Measurements from ENCODE around the gene FRMD8.

DNA sequence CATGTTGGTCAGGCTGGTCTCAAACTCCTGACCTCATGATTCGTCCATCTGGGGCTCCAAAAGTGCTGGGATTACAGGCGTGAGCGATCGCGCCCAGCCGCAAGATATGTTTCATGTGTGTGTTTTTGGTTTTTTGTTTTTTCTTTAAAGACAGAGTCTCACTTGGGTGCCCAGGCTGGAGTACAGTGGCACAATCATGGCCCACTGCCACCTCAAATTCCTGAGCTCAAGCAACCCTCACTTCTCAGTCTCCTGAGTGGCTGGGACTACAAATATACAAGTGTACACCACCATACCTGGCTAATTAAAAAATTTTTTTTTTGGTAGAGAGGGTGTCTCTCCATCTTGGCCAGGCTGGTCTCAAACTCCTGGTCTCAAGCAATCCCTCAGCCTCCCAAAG is 23.5 kb upstream of the FRMD8 start:
- TF ChIP-seq EZH2 (IDR thresholded peaks at IDR 0.05; ENCODE audit: borderline replicate concordance, insufficient read depth, low read length, poor library complexity, severe bottlenecking), result no peak
- TF ChIP-seq, protein P1, sequence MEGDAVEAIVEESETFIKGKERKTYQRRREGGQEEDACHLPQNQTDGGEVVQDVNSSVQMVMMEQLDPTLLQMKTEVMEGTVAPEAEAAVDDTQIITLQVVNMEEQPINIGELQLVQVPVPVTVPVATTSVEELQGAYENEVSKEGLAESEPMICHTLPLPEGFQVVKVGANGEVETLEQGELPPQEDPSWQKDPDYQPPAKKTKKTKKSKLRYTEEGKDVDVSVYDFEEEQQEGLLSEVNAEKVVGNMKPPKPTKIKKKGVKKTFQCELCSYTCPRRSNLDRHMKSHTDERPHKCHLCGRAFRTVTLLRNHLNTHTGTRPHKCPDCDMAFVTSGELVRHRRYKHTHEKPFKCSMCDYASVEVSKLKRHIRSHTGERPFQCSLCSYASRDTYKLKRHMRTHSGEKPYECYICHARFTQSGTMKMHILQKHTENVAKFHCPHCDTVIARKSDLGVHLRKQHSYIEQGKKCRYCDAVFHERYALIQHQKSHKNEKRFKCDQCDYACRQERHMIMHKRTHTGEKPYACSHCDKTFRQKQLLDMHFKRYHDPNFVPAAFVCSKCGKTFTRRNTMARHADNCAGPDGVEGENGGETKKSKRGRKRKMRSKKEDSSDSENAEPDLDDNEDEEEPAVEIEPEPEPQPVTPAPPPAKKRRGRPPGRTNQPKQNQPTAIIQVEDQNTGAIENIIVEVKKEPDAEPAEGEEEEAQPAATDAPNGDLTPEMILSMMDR (IDR thresholded peaks at IDR 0.05; ENCODE audit: poor library complexity, severe bottlenecking), result no peak
- TF ChIP-seq SMC3 (conservative IDR thresholded peaks at IDR 0.05; ENCODE audit: poor library complexity), result no peak

Measured in neural cell (in vitro differentiated cells).